ENCODE data around the gene CD59.

The CD59 gene

DNA sequence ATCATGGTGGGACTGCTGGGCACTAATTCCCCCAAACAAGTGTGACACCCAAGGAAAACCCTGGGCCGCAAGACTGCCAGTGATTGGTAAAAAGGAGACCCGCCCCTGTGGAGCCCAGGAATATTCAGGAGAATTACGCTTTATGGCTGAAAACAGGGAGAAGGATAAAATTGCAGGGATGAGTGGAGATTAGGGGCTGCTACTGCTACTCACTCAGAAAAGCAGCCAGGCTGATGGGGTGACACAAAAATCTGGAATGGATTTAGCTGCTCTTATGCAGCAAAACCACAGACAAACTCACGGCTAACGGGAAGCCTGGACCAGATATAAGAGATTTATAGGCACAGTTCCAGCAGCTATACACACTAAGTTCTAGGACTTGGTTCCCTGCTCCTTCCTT is 42.5 kb upstream of the CD59 start:
- H3K4me1 ChIP-seq (ENCODE audit: insufficient read depth, low read length, severe bottlenecking) = peaks cover 19% of the 10 kb centered on the region
- H3K4me3 ChIP-seq (ENCODE audit: low read depth, low read length, poor library complexity, severe bottlenecking) = no peak overlapping the region
- H3K36me3 ChIP-seq (ENCODE audit: insufficient read depth, low read length) = no peaks in the 10 kb centered on the region
- no peaks in the 10 kb centered on the region for H3K79me2 ChIP-seq (ENCODE audit: insufficient read depth, low read length)
- no peaks in the 10 kb centered on the region for H3F3A ChIP-seq (ENCODE audit: insufficient read depth, low read length)
- 0 out of 2 replicates have a peak overlapping the region, but pooled peaks have one; percentile 14 for H3K4me2 ChIP-seq (ENCODE audit: low read length)
- no peak overlapping the region for H2AFZ ChIP-seq (ENCODE audit: low read length)
- H3K9me2 ChIP-seq (ENCODE audit: low read depth, low read length) = no peaks in the 10 kb centered on the region
- no peak overlapping the region for H3K9ac ChIP-seq (ENCODE audit: low read length)
- no peak overlapping the region for H3K27ac ChIP-seq (ENCODE audit: low read depth, low read length, poor library complexity, severe bottlenecking)
- H3K9me3 ChIP-seq (ENCODE audit: low read length) = no peaks in the 10 kb centered on the region
- TF ChIP-seq, protein P1, sequence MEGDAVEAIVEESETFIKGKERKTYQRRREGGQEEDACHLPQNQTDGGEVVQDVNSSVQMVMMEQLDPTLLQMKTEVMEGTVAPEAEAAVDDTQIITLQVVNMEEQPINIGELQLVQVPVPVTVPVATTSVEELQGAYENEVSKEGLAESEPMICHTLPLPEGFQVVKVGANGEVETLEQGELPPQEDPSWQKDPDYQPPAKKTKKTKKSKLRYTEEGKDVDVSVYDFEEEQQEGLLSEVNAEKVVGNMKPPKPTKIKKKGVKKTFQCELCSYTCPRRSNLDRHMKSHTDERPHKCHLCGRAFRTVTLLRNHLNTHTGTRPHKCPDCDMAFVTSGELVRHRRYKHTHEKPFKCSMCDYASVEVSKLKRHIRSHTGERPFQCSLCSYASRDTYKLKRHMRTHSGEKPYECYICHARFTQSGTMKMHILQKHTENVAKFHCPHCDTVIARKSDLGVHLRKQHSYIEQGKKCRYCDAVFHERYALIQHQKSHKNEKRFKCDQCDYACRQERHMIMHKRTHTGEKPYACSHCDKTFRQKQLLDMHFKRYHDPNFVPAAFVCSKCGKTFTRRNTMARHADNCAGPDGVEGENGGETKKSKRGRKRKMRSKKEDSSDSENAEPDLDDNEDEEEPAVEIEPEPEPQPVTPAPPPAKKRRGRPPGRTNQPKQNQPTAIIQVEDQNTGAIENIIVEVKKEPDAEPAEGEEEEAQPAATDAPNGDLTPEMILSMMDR (IDR thresholded peaks at IDR 0.05; ENCODE audit: low read length) = no peak
- TF ChIP-seq EZH2 (IDR thresholded peaks at IDR 0.05; ENCODE audit: borderline replicate concordance, low read length) = no peak
- no peaks in the 10 kb centered on the region for H4K20me1 ChIP-seq (ENCODE audit: insufficient read depth, low read length)
- H3K27me3 ChIP-seq (ENCODE audit: insufficient read depth, low read length) = no peaks in the 10 kb centered on the region

DNA sequence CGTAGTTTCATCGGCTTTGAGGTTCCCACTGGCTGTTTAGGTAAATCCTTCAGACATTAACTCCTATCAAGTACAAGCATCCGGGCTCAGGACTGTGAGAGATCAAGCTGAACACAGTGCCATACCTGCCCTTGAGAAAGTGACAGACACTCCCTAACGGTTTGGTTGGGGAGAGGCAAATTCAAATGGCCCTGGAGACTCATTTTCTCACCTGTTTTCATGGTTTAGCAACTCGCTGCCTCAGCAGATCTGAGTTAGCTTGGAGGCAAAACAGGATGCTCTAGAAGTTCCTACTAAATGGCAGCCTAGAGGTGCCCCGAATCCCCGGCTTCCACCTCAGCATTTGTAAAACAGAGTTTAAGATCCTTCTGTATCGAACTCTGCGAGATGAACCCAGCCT is 41.7 kb upstream of the CD59 start:
- H3K79me2 ChIP-seq (ENCODE audit: insufficient read depth, low read length) = no peaks in the 10 kb centered on the region
- H3K27ac ChIP-seq (ENCODE audit: low read depth, low read length, poor library complexity, severe bottlenecking) = no peak overlapping the region
- no peaks in the 10 kb centered on the region for H3K9me3 ChIP-seq (ENCODE audit: low read length)
- peak overlapping the region; percentile 14; the same call in 1 of the 2 replicates for H3K4me2 ChIP-seq (ENCODE audit: low read length)
- no peaks in the 10 kb centered on the region for H3F3A ChIP-seq (ENCODE audit: insufficient read depth, low read length)
- H2AFZ ChIP-seq (ENCODE audit: low read length) = no peak overlapping the region
- no peaks in the 10 kb centered on the region for H3K36me3 ChIP-seq (ENCODE audit: insufficient read depth, low read length)
- no peaks in the 10 kb centered on the region for H4K20me1 ChIP-seq (ENCODE audit: insufficient read depth, low read length)
- peaks cover 27% of the 10 kb centered on the region for H3K4me1 ChIP-seq (ENCODE audit: insufficient read depth, low read length, severe bottlenecking)
- no peak overlapping the region for H3K4me3 ChIP-seq (ENCODE audit: low read depth, low read length, poor library complexity, severe bottlenecking)
- no peaks in the 10 kb centered on the region for H3K27me3 ChIP-seq (ENCODE audit: insufficient read depth, low read length)
- H3K9ac ChIP-seq (ENCODE audit: low read length) = no peak overlapping the region
- H3K9me2 ChIP-seq (ENCODE audit: low read depth, low read length) = no peaks in the 10 kb centered on the region
- no peak for TF ChIP-seq EZH2 (IDR thresholded peaks at IDR 0.05; ENCODE audit: borderline replicate concordance, low read length)
- TF ChIP-seq, protein P1 (IDR thresholded peaks at IDR 0.05; ENCODE audit: low read length) = no peak

GRCh38 chr11:33775832-33776470 is 39.7 kb upstream of the CD59 start:
- Histone ChIP-seq H3K27me3 (ENCODE audit: insufficient read depth, low read length) (no peaks in the 10 kb centered on the region), H3K4me1 (ENCODE audit: insufficient read depth, low read length, severe bottlenecking) (peaks cover 44% of the 10 kb centered on the region), H3K4me2 (ENCODE audit: low read length) (no peak overlapping the region), H3K9me2 (ENCODE audit: low read depth, low read length) (no peaks in the 10 kb centered on the region), H4K20me1 (ENCODE audit: insufficient read depth, low read length) (no peaks in the 10 kb centered on the region), H3K9me3 (ENCODE audit: low read length) (no peaks in the 10 kb centered on the region), H3K4me3 (ENCODE audit: low read depth, low read length, poor library complexity, severe bottlenecking) (no peak overlapping the region), H3K79me2 (ENCODE audit: insufficient read depth, low read length) (no peaks in the 10 kb centered on the region), H3K36me3 (ENCODE audit: insufficient read depth, low read length) (no peaks in the 10 kb centered on the region), H2AFZ (ENCODE audit: low read length) (no peak overlapping the region), H3K27ac (ENCODE audit: low read depth, low read length, poor library complexity, severe bottlenecking) (no peak overlapping the region), H3K9ac (ENCODE audit: low read length) (no peak overlapping the region), H3F3A (ENCODE audit: insufficient read depth, low read length) (no peaks in the 10 kb centered on the region)
- TF ChIP-seq, protein P1 (IDR thresholded peaks at IDR 0.05; ENCODE audit: low read length) = no peak
- no peak for TF ChIP-seq EZH2 (IDR thresholded peaks at IDR 0.05; ENCODE audit: borderline replicate concordance, low read length)
